ENCODE measurements around the gene CDC42SE1. TPM values are rescaled to one million over a fixed set of nuclear protein-coding genes. Genes with fewer than 3 reads are reported as not detected.
A peak's percentile ranks its signal among the peaks of the same experiment; 100 is the strongest.

The CDC42SE1 gene
- total and polyA plus RNA-seq, 9 of the 15 experiments (the other 6 are each of a cell fraction or from before 2014, with no cell fraction given): 78.1 to 189 (median 114) TPM

- no peaks in the 10 kb centered on the region for H3K9me1 ChIP-seq (ENCODE audit: control insufficient read depth, insufficient read depth, low read length)
- FAIRE-seq: no peak
- no peaks in the 10 kb centered on the region for H3K27me3 ChIP-seq (ENCODE audit: control insufficient read depth in 2 of 2, insufficient read depth in 2 of 2, low read length in 2 of 2)
- no peak overlapping the region for H3K9ac ChIP-seq (ENCODE audit: insufficient read depth in 1 of 2, low read depth in 2 of 2, low read length in 2 of 2)
- 31% methylated on average over 13 of the region's 13 CpGs for WGBS (ENCODE audit: insufficient coverage, low coverage, missing lambda C conversion rate)
- no peaks in the 10 kb centered on the region for H3K9me3 ChIP-seq (replicated peaks; ENCODE audit: control insufficient read depth, insufficient read depth, low read depth, low read length)
- no TSS peak for BruUV-seq (replicated peaks)
- H3K27ac ChIP-seq (ENCODE audit: extremely low read depth, low read depth, low read length): no peak overlapping the region; the same call in 2 of the 3 replicates
- H4K20me1 ChIP-seq (replicated peaks; ENCODE audit: control insufficient read depth, insufficient read depth, low read length): no peaks in the 10 kb centered on the region
- DNase-seq (ENCODE audit: extremely low read depth in 1 of 4, low spot score in 3 of 4): no peak
- TF ChIP-seq SP1 (CRISPR knock-in tag; IDR thresholded peaks at IDR 0.05) (peak; percentile 26; the same call in 1 of the 2 replicates), BCOR (IDR thresholded peaks at IDR 0.05) (0 out of 2 replicates have a peak, but pooled peaks have one; percentile 11), KLF13 (tag; IDR thresholded peaks at IDR 0.05; ENCODE audit: borderline replicate concordance, low read depth) (peak; percentile 27; the same call in 1 of the 2 replicates), HCFC1 (IDR thresholded peaks at IDR 0.05; ENCODE audit: low read depth, low read length) (no peak), CTCFL (IDR thresholded peaks at IDR 0.05; ENCODE audit: borderline replicate concordance, insufficient read depth, low read depth, low read length, poor library complexity, severe bottlenecking) (peak; percentile 52), GATAD2A (IDR thresholded peaks at IDR 0.05) (no peak), FOXO4 (CRISPR knock-in tag; IDR thresholded peaks at IDR 0.05) (no peak), ZFP91 (CRISPR knock-in tag; IDR thresholded peaks at IDR 0.05) (peak; percentile 70), CTCF (IDR thresholded peaks at IDR 0.05 in 2 of 3, conservative IDR thresholded peaks at IDR 0.05 in 1 of 3; ENCODE audit: insufficient read depth in 2 of 3, low read depth in 1 of 3, low read length in 3 of 3) (peak; percentile 34 to 66 (median 52); a peak in 5 of 6 replicates)
- TF ChIP-seq, protein P1, sequence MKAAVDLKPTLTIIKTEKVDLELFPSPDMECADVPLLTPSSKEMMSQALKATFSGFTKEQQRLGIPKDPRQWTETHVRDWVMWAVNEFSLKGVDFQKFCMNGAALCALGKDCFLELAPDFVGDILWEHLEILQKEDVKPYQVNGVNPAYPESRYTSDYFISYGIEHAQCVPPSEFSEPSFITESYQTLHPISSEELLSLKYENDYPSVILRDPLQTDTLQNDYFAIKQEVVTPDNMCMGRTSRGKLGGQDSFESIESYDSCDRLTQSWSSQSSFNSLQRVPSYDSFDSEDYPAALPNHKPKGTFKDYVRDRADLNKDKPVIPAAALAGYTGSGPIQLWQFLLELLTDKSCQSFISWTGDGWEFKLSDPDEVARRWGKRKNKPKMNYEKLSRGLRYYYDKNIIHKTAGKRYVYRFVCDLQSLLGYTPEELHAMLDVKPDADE (conservative IDR thresholded peaks at IDR 0.05; ENCODE audit: control insufficient read depth, low read depth, low read length): no peak
- H3K79me2 ChIP-seq (ENCODE audit: control insufficient read depth, insufficient read depth, low read length): peaks cover 20% of the 10 kb centered on the region
- CTCF ChIA-PET (ENCODE audit: low intra/inter-chr PET ratio): interaction anchor here (0.6 kb wide), 1 partner anchor 37 kb away, joined by 6 read pairs; no protein-coding TSS in a partner anchor
- no peak overlapping the region for H3K4me2 ChIP-seq (ENCODE audit: insufficient read depth, low read length)
- no peak for ATAC-seq
- POLR2A ChIA-PET: interaction anchor here (0.6 to 1.5 kb wide), 5 partner anchors 9 to 668 kb away, joined by 3 to 6 read pairs (median 3); no protein-coding TSS in a partner anchor
- no peak overlapping the region for H3K4me3 ChIP-seq
- no peak overlapping the region for H2AFZ ChIP-seq (ENCODE audit: low read depth, low read length)
- intact Hi-C loops (cut with micrococcal nuclease): loop anchor here (5.0 kb wide), 1 partner anchor 65 kb away; the partner anchor contains the start of genes MINDY1 and PRUNE1
- in situ Hi-C loops (cut with MboI): no loop called here
- peaks cover 20 to 29% of the 10 kb centered on the region in 2 experiments for H3K4me1 ChIP-seq (replicated peaks in 1 of 2; ENCODE audit: control insufficient read depth in 2 of 2, insufficient read depth in 2 of 2, low read length in 2 of 2)
- peaks cover 15% of the 10 kb centered on the region; the same call in 1 of the 3 replicates for H3K36me3 ChIP-seq (ENCODE audit: control insufficient read depth, insufficient read depth, low read length)
Observed at GRCh38 chr1:151072224-151072623, 12.8 kb upstream of the CDC42SE1 start.

Data from K562 (cell line).